OCI-LY1 (cell line): ENCODE data around the gene SLC6A3.

Experiments used
- H2AFZ ChIP-seq: fragments of 200-600 bp; sonication (generic), shearing (Covaris generic); 2 replicates; pipeline ENCODE4 v1.6.0; 2014; ENCODE audit warnings: antibody characterized with exemption, mild to moderate bottlenecking, low read length
- H3F3A ChIP-seq: fragments of 200-600 bp; sonication (generic), shearing (Covaris generic); 2 replicates; pipeline ENCODE4 v1.6.0; 2014; ENCODE audit warnings: mild to moderate bottlenecking, antibody characterized with exemption, low read length, moderate library complexity; ENCODE audit not compliant: insufficient read depth
- H3K27ac ChIP-seq: fragments of 200-600 bp; sonication (generic); 2 replicates; pipeline ENCODE4 v1.5.1; 2014; ENCODE audit warnings: low read length, mixed run types, mild to moderate bottlenecking, low read depth; ENCODE audit not compliant: poor library complexity, severe bottlenecking
- H3K27me3 ChIP-seq: fragments of 200-600 bp; sonication (generic); 2 replicates; pipeline ENCODE4 v1.6.0; 2014; ENCODE audit warnings: antibody characterized with exemption, mild to moderate bottlenecking, low read length, moderate library complexity; ENCODE audit not compliant: insufficient read depth
- H3K36me3 ChIP-seq: fragments of 200-600 bp; sonication (generic); 2 replicates; pipeline ENCODE4 v1.6.1; 2014; ENCODE audit warnings: mild to moderate bottlenecking, antibody characterized with exemption, low read length, moderate library complexity, mixed read lengths; ENCODE audit not compliant: insufficient read depth
- H3K4me1 ChIP-seq: fragments of 200-600 bp; sonication (generic); 2 replicates; pipeline ENCODE4 v1.5.1; 2014; ENCODE audit warnings: mild to moderate bottlenecking, low read length, moderate library complexity; ENCODE audit not compliant: insufficient read depth, severe bottlenecking
- H3K4me2 ChIP-seq: fragments of 200-600 bp; sonication (generic), shearing (Covaris generic); 2 replicates; pipeline ENCODE4 v1.6.1; 2014; ENCODE audit warnings: low read length
- H3K4me3 ChIP-seq: fragments of 200-600 bp; sonication (generic); 2 replicates; pipeline ENCODE4 v1.5.1; 2014; ENCODE audit warnings: low read length, low read depth, mild to moderate bottlenecking, mixed read lengths; ENCODE audit not compliant: poor library complexity, severe bottlenecking
- H3K79me2 ChIP-seq: fragments of 200-600 bp; shearing (Covaris generic); 2 replicates; pipeline ENCODE4 v1.6.1; 2016; ENCODE audit warnings: mixed run types, low read length, mixed read lengths; ENCODE audit not compliant: insufficient read depth
- H3K9ac ChIP-seq: fragments of 200-600 bp; sonication (generic), shearing (Covaris generic); 2 replicates; pipeline ENCODE4 v1.6.1; 2014; ENCODE audit warnings: mild to moderate bottlenecking, low read length, mixed read lengths
- H3K9me2 ChIP-seq: fragments of 200-600 bp; sonication (generic), shearing (Covaris generic); 2 replicates; pipeline ENCODE4 v1.6.1; 2014; ENCODE audit warnings: low read depth, mild to moderate bottlenecking, low read length, mixed read lengths
- H3K9me3 ChIP-seq: fragments of 200-600 bp; shearing (Covaris generic); 2 replicates; pipeline ENCODE4 v1.6.1; 2014; ENCODE audit warnings: low read length, mixed read lengths
- H4K20me1 ChIP-seq: fragments of 200-600 bp; sonication (generic), shearing (Covaris generic); 2 replicates; pipeline ENCODE4 v1.6.0; 2016; ENCODE audit warnings: mild to moderate bottlenecking, low read length; ENCODE audit not compliant: insufficient read depth
- CTCF ChIP-seq: fragments of 200-600 bp; sonication (generic), shearing (Covaris generic); IDR thresholded peaks from 2 replicates; pipeline ENCODE4 v1.5.1; 2017; ENCODE audit warnings: mild to moderate bottlenecking, antibody characterized with exemption, low read length, moderate library complexity, mixed read lengths
- EZH2 ChIP-seq: fragments of 200-600 bp; sonication (generic), shearing (Covaris generic); IDR thresholded peaks from 2 replicates; pipeline ENCODE4 v1.8.0; 2017; ENCODE audit warnings: borderline replicate concordance, mixed run types, mild to moderate bottlenecking, antibody characterized with exemption, low read length, moderate library complexity, mixed read lengths

SLC6A3 gene

GRCh38 chr5:1472964-1473628, 27.9 kb upstream of the SLC6A3 start:
- Histone ChIP-seq H3K4me2 (no peak overlapping the region), H3K9me3 (no peaks in the 10 kb centered on the region), H3K9ac (no peak overlapping the region), H3K36me3 (peaks cover 19% of the 10 kb centered on the region), H3K79me2 (no peaks in the 10 kb centered on the region), H3K4me1 (no peaks in the 10 kb centered on the region), H3K27ac (no peak overlapping the region), H2AFZ (no peak overlapping the region), H3K4me3 (no peak overlapping the region), H3K27me3 (no peaks in the 10 kb centered on the region), H3F3A (no peaks in the 10 kb centered on the region), H4K20me1 (no peaks in the 10 kb centered on the region), H3K9me2 (no peaks in the 10 kb centered on the region)
- TF ChIP-seq CTCF (no peak), EZH2 (no peak)

DNA sequence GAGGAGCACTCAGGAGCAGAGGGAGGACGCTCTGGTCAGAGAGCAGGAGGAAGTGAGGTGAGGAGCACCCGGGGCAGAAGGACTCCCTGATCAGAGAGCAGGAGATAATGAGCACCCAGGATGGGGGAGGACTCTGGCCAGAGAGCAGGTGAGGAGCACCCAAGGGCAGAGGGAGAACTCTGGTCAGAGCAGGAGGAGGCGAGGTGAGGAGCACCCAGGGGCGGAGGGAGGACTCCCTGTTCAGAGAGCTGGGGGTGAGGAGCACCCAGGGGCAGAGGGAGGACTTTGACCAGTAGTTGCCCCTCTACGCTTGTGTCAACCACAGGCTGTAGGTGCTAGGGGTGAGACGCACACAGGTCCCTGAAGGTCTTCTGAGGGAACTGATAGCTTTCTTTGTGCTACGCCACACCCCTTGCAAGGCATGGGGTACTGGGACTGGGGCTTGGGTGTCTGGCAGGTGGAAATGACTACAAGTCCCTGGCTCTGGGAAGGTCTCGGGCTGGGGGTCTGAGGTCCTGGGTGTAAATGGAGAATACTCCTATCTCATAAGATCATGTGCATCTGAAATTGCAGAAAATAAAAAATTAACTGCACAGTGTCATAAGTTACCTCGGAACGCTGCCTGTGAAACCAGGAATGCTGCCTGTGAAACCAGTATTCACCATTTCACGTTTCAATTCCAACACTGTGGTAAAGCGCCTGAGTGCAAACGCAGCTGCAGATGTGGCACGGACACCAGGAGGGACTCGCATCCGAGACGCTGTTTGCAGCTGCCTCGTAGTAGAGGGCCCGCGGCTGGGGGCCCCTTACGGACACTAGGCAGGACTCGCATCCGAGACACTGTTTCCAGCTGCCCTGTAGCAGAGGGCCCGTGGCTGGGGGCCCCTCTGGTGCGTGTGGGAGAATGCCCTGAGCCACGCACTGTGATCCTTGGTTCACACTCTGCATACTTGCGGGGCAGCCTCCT, 27.0 kb upstream of the SLC6A3 start:
- Histone ChIP-seq H3K36me3 (peaks cover 18% of the 10 kb centered on the region), H3K27ac (no peak overlapping the region), H3F3A (no peaks in the 10 kb centered on the region), H3K9me3 (no peaks in the 10 kb centered on the region), H4K20me1 (no peaks in the 10 kb centered on the region), H3K9me2 (no peaks in the 10 kb centered on the region), H2AFZ (no peak overlapping the region), H3K9ac (no peak overlapping the region), H3K4me2 (no peak overlapping the region), H3K27me3 (no peaks in the 10 kb centered on the region), H3K79me2 (no peaks in the 10 kb centered on the region), H3K4me3 (no peak overlapping the region), H3K4me1 (no peaks in the 10 kb centered on the region)
- TF ChIP-seq EZH2 (no peak), CTCF (no peak)

- Histone ChIP-seq H3K9me3 (no peaks in the 10 kb centered on the region), H3F3A (no peaks in the 10 kb centered on the region), H3K36me3 (peaks cover 9% of the 10 kb centered on the region), H3K27me3 (no peaks in the 10 kb centered on the region), H3K4me1 (no peaks in the 10 kb centered on the region), H3K9me2 (no peaks in the 10 kb centered on the region), H2AFZ (no peak overlapping the region), H3K27ac (no peak overlapping the region), H3K4me3 (no peak overlapping the region), H4K20me1 (no peaks in the 10 kb centered on the region), H3K4me2 (no peak overlapping the region), H3K79me2 (no peaks in the 10 kb centered on the region), H3K9ac (no peak overlapping the region)
- no peak for TF ChIP-seq CTCF
- TF ChIP-seq EZH2 = no peak
Measured at GRCh38 chr5:1471240-1471853, 26.1 kb upstream of the SLC6A3 start.
